Fibroblast of the conjunctiva (primary cell): Measurements from ENCODE around the gene RCN1.

Source experiments
- DNase-seq: peaks from one replicate; pipeline ENCODE4 v3.0.0-alpha.2; 2010; ENCODE audit warnings: low read depth

RCN1 gene

GRCh38 chr11:32154275-32154674 lies 63.4 kb downstream of the RCN1 start:
- no peak for DNase-seq
